ENCODE data around the gene EIF4E1B. TPM values are rescaled to one million over a fixed set of nuclear protein-coding genes. Genes with fewer than 3 reads are reported as not detected.

The EIF4E1B gene
- total RNA-seq, 1 donor from 2014 or later = not detected

DNA sequence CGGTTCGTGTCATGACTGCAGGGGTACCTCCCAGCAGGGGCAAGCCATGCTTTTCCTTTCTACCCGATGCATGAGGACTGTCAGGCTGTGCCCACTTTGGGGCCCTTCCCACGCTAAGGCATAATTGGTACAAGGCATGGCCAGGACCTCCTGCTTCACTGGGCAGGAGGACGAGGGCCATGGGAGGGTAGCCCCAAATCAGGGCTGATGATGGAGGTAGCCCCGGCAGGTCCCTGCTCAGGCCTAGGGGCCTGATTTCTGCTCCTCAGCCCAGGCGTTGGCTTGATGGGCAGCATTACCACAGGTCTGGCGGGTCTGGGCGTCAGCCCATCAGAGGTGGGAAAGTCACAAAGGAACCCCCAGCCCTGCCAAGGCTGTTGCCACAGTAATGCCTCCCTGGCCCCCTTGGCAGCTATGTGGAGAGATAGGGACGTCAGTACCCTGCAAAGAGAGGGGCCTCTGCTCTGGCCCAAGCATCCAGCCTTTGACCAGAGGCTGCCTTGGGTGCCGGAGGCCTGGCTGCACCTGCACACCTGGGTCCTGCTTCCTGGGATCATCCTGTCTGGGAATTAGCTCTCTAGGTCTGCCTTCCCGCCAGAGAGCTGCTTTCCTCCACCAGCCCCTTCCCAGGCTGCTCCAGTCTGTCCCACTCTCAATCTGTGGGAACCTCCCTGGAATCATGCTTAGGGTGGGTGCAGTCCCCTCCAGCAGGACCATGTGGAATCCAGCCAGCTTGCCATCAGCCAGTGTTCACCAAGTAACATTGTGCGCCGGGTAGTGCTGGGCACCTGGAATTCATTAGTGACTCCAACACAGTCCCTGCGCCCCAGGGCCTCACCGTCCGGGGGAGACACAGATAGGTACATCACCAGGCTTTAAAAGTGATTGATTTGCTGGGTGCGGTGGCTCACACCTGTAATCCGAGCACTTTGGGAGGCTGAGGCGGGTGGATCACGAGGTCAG, 32.2 kb downstream of the EIF4E1B start:
- DNase-seq (ENCODE audit: low read depth, low spot score) = no peak

- DNase-seq (ENCODE audit: low read depth, low spot score) = no peak
These were observed 33.1 kb downstream of the EIF4E1B start for GRCh38 chr5:176663566-176663965.

GRCh38 chr5:176664479-176664878, 34.0 kb downstream of the EIF4E1B start:
- DNase-seq (ENCODE audit: low read depth, low spot score) = no peak

- DNase-seq (ENCODE audit: low read depth, low spot score) = no peak
These were observed 34.4 kb downstream of the EIF4E1B start for GRCh38 chr5:176664886-176665285.

- no peak for DNase-seq (ENCODE audit: low read depth, low spot score)
These were observed 35.0 kb downstream of the EIF4E1B start for GRCh38 chr5:176665517-176665916.

DNA sequence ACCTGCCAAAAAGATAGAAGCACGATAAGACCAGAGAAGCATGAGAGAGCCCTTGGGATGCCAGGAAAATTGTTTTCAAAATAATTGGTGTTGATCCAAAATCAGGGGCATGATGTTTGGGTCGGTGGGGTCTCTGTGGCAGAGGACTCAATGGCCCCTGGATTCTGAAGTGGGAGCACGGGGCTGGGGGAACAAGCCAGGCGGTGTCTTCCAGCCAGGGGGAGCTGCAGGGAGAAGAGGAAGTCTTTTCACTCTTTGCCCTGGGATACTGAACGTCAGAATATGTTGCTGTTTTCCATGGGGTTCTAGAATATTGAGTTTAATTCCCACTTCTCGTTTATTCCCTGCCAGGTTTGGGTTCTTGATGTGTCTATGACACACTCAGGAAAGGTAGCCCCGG, 37.2 kb downstream of the EIF4E1B start:
- DNase-seq (ENCODE audit: low read depth, low spot score) = no peak

DNA sequence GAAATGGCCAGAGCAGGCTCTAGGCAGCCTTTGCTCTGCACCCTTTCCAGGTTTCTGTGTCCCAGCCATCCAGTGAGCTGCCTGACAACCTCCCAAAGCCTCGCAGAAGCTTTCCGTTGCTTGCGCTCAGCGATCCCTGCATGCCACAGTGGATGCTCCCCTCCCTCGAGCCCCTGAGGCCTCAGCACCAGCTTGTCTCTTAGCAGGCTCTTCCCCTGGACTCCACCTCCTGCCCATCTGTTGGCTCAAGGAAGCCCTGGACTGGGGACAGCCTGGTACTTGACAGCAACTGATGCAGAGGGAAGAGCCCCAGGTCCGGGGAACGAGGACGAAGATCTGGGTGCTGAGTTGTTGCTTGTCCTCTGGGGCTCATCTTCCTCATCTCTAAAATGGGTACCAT, 40.0 kb downstream of the EIF4E1B start:
- DNase-seq (ENCODE audit: low read depth, low spot score) = no peak

DNA sequence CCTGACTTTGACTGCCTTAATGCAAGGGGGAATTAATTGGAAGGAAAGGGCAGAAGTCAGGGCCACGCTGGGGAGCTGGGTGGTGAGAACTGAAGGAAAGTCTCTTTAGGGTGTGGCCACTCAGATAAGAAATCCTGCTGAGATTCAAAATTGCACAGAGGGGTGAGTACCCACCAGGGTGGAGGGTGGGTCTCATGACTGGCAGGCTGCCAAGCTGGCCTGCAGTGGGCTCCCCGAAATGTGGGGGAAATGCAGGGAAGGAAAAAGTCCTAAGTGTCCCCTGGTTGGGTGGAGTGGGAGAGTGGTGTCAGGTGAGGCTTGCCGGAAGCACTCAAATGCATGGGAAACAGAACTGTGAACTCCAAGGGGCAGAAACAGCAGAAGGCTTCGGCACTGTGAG, 40.9 kb downstream of the EIF4E1B start:
- DNase-seq (ENCODE audit: low read depth, low spot score) = no peak

- DNase-seq (ENCODE audit: low read depth, low spot score) = no peak
These were observed 41.6 kb downstream of the EIF4E1B start for GRCh38 chr5:176671890-176672747.

GRCh38 chr5:176673651-176674583, 43.4 kb downstream of the EIF4E1B start:
- DNase-seq (ENCODE audit: low read depth, low spot score) = no peak

DNA sequence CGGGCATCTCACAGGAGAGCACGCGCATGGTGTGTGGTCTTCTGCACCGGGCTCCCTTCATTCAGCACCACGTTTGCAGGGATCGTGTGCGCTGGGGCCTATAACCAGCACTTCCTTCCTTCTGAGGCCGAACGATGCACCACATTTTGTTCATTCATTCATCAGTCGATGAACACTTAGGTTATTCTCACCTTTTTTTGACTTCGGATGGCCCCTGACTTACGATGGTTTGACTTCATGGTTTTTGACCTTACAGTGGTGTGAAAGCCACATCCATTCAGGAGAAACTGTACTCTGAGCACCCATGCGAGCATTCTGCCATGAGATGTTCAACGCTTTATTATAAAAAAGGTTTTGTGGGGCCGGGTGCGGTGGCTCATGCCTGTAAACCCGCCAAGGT, 44.3 kb downstream of the EIF4E1B start:
- no peak for DNase-seq (ENCODE audit: low read depth, low spot score)

DNA sequence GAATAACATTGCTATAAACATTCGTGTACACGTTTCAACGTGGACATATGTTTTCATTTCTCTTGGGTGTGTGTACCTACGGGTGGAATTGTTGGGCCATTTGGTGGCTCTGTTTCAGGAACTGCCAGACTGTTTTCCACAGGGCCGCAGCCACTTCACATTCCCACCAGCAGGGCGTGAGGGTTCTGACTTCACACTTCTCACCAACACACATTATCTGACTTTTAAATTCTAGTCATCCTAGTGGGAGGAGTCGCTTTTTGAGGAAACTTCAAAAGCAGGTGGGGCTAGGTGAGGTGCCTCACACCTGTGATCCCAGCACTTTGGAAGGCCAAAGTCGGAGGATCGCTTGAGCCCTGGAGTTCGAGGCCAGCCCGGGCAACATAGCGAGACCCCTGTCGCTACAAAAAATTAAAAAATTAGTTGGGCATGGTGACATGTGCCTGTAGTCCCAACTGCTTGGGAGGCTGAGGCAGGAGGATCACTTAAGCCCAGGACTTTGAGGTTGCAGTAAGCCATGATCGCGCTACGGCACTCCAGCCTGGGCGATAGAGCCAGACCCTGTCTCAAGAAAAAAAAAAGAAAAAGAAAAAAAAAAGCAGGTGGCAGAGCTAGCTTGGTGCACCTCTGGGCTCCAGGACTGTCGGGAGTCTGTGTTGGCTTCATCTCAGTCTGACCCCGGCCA, 45.3 kb downstream of the EIF4E1B start:
- no peak for DNase-seq (ENCODE audit: low read depth, low spot score)

- no peak for DNase-seq (ENCODE audit: low read depth, low spot score)
These were observed 45.9 kb downstream of the EIF4E1B start for GRCh38 chr5:176676361-176676824.

DNA sequence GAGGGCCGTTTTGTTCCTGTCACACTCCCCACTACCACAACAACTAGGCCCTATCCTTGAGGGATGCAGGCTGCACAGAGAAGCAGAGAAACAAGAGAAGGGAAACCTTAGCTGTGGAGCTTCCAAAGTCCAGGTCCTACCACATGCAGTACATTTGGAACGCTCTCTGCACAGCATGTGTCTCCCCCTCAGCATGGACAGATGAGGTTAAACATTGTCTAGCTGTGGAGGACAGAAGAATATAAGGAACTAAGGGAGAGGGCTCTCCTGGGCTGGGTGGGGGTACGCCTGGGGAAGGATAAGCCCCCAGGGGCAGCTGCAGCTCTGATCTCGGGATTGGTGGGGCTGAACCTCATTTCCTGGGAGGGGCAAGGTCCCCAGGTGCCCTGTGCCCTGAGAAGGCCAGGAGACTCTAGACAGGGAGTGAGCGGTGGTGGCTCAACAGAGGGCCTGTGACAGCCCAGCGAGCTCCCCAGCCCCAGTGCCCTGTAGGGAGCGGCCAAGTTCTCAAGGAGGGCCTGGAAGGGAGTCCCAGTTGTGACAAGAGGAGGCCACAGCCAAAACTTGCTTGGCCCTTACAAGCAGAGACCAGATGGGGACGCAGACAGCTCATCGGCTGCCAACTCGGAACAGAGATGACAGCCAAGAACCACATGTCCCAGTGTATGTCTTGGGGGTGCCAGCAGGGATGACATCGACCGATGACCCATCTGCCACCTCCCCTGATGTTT, 46.9 kb downstream of the EIF4E1B start:
- no peak for DNase-seq (ENCODE audit: low read depth, low spot score)

DNA sequence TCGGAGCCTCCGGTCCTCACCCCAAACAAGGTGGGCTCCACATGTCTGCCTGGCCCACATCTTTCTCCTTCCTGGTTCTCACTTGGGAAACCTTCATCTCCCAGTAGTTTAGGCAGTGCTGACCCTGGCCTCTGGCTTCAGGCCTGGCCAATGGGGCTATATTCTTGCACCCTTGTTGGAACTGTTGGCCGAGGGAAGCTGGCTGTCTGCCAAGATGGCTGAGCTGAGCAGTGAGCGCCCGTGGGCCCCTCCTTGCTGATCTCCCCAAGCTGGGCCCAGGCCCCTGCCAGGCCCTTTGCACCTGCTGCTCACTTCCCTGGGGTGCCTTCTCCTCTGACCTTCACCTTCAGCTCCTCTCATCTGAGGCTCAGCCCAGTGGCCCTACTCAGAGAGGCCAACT, 48.1 kb downstream of the EIF4E1B start:
- no peak for DNase-seq (ENCODE audit: low read depth, low spot score)

- DNase-seq (ENCODE audit: low read depth, low spot score) = no peak
These were observed 49.1 kb downstream of the EIF4E1B start for GRCh38 chr5:176679365-176680225.

GRCh38 chr5:176680226-176680563, 49.7 kb downstream of the EIF4E1B start:
- DNase-seq (ENCODE audit: low read depth, low spot score) = no peak

DNA sequence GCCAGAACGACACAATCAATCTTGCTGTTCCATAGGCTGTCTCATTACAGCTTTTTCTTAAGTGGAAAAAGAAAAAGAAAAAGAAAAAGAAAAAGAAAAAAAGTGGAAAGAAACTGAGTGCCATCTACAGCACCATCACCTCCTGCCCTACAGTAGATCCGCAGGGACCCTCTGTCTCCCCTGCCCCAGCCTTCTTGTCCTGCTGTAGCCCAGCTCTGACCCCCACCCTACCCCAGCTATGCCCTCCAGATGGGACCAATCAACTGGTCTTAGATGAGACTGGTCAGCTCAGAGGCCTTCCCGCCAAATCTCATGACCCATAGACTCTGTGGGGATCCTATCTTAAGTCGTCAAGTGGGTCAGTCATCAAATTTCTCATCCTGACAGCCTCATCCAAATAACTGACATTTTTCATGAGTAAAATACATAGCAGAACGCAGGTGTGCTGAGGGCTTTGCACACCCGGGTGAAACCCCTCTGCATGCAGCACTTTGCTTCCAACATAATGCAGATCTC, 51.6 kb downstream of the EIF4E1B start:
- no peak for DNase-seq (ENCODE audit: low read depth, low spot score)

DNA sequence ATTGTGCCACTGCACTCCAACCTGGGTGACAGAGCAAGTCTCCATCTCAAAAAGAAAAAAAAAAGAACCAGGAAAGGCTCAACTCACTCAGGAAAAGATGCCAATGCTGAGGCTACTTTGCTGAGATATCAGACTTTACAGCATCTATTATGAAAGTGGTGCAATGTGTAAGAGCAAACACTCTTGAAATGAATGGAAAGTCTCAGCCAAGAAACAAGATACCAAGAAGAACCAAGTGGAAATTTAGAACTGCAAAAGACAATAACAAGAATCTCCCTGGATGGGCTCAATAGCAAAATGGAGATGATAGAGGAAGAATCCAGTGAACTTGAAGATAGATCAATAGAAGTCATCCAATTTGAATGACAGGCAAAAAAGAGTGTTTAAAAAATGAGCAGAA, 54.5 kb downstream of the EIF4E1B start:
- DNase-seq (ENCODE audit: low read depth, low spot score) = no peak

Measured in pulmonary artery endothelial cell (primary cell).